Measurements from ENCODE around the gene EFCAB8.
"Not testable (repeated sequence)": the region's sequence is repeated elsewhere in the genome, so short reads cannot be mapped to it uniquely, and the experiment has no call there.

The EFCAB8 gene

DNA sequence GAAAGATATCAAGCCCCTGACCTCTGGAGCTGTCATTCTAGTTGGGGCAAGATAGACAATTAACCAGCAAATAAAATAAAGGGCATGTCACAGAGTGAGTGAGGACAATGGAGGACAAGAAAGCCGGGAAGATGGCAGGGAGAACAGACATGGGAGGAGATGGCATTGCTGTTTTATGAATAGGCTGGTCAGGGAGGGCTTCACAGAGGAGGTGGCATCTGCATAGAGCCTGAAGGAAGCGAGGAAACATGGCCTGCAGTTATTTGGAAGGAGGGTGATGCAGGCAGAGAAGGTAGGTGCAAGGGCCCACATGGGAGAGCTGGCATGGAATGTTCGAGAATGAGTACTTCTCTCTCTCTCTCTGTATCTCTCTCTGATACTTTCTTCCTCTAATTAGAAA, 63.7 kb downstream of the EFCAB8 start:
- Histone ChIP-seq H3K9me3 (ENCODE audit: control insufficient read depth, low read length) (no peaks in the 10 kb centered on the region), H3K9ac (ENCODE audit: low read length) (no peak overlapping the region), H3K4me3 (ENCODE audit: low read length) (no peak overlapping the region), H3K27me3 (ENCODE audit: control insufficient read depth, insufficient read depth, low read length) (no peaks in the 10 kb centered on the region), H3K4me1 (ENCODE audit: control insufficient read depth, insufficient read depth, low read length) (no peaks in the 10 kb centered on the region), H3K36me3 (ENCODE audit: control insufficient read depth, insufficient read depth, low read length) (no peaks in the 10 kb centered on the region)

DNA sequence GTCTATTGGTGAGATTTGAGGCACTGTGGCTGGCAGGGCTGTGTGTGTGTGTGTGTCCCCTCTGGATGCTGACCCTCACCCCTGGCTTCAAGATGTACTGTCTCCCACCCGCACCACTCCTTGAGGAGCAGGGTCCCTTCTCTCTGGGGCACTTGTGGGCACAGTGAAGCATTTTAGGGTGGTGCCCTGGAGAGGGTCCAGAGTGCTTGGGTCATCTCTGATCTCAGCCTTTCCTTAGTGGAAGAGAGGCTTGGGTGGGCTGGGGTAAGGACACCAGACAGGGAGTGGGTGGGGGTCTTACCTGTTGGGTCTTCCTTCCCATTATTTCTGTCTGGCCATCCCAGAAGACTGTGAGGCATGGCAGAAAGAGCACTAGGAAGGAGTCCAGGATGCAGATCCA, 66.1 kb downstream of the EFCAB8 start:
- no peak overlapping the region for H3K4me3 ChIP-seq (ENCODE audit: low read length)
- no peaks in the 10 kb centered on the region for H3K4me1 ChIP-seq (ENCODE audit: control insufficient read depth, insufficient read depth, low read length)
- no peaks in the 10 kb centered on the region for H3K9me3 ChIP-seq (ENCODE audit: control insufficient read depth, low read length)
- H3K27me3 ChIP-seq (ENCODE audit: control insufficient read depth, insufficient read depth, low read length), result no peaks in the 10 kb centered on the region
- H3K9ac ChIP-seq (ENCODE audit: low read length), result no peak overlapping the region
- H3K36me3 ChIP-seq (ENCODE audit: control insufficient read depth, insufficient read depth, low read length), result no peaks in the 10 kb centered on the region

DNA sequence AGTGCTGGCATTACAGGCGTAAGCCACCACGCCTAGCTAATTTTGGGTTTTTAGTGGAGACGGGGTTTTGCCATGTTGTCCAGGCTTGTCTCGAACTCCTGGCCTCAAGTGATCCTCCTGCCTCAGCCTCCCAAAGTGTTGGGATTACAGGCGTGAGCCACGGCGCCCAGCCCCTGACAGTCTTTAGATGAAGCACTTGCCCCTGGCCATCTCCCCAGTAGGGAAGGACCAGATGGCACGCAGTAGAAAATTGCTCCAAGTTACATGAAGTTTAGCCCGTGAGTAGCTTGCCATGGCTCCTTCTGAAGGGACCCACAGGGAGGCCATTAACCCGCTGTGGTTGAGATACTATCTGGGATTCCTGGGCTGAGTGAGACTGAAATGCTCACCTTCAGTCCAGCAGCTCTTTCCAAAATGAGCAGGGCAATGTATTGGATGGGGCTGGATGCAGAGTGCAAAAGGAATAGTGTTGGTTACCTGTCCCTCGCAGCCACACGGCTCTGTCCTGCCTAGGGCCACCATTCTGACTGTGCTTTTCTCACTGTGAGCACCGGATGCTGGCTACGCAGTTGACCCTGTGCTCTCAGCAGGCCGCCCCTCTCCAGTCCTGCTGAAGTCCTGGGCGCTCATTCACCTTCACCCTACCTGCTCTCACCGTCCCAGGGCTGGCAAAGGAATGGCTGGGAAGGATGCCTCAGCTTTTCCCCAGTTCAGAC, 66.9 kb downstream of the EFCAB8 start:
- no peak overlapping the region for H3K4me3 ChIP-seq (ENCODE audit: low read length)
- H3K9ac ChIP-seq (ENCODE audit: low read length), result no peak overlapping the region
- H3K4me1 ChIP-seq (ENCODE audit: control insufficient read depth, insufficient read depth, low read length), result no peaks in the 10 kb centered on the region
- no peaks in the 10 kb centered on the region for H3K36me3 ChIP-seq (ENCODE audit: control insufficient read depth, insufficient read depth, low read length)
- H3K27me3 ChIP-seq (ENCODE audit: control insufficient read depth, insufficient read depth, low read length), result no peaks in the 10 kb centered on the region
- H3K9me3 ChIP-seq (ENCODE audit: control insufficient read depth, low read length), result no peaks in the 10 kb centered on the region

DNA sequence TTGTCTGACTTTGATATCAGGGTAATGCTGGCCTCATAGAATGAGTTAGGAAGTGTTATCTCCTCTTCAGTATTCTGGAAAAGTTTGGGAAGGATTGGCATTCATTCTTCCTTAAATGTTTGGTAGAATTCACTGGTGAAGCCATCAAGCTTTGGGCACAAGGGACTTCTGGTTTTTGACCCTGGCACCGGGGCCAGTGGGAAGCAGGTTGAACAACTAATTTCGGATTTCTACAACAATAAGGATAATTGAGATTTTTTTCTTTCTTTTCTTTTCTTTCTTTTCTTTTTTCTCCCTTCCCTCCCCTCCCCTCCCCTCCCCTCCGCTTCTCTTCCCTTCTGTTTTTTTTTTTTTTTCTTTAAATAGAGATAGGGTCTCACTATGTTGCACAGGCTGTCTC, 70.4 kb downstream of the EFCAB8 start:
- H3K4me1 ChIP-seq (ENCODE audit: control insufficient read depth, insufficient read depth, low read length), result no peaks in the 10 kb centered on the region
- no peaks in the 10 kb centered on the region for H3K9me3 ChIP-seq (ENCODE audit: control insufficient read depth, low read length)
- no peaks in the 10 kb centered on the region for H3K36me3 ChIP-seq (ENCODE audit: control insufficient read depth, insufficient read depth, low read length)
- no peak overlapping the region for H3K4me3 ChIP-seq (ENCODE audit: low read length)
- H3K27me3 ChIP-seq (ENCODE audit: control insufficient read depth, insufficient read depth, low read length), result no peaks in the 10 kb centered on the region
- H3K9ac ChIP-seq (ENCODE audit: low read length), result no peak overlapping the region

DNA sequence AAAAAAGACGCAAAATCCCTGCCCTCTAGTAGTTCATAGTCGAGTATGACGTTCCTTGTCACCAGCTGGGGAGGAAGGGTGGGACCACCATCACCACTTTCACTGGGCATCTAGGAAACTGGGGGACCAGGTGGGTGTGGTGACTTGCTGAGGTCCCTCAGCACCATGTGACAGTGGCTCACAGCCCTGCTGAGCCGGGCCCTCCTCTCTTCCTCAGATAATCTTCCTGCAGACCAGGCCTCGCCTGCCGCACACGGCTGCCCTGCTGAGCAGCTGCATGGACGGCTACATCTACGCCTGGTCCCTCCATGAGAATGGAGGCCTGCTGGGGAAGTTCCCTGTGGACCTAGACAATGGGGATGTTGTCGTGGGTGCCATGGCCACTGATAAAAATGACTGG, 71.5 kb downstream of the EFCAB8 start:
- H3K27me3 ChIP-seq (ENCODE audit: control insufficient read depth, insufficient read depth, low read length), result no peaks in the 10 kb centered on the region
- H3K36me3 ChIP-seq (ENCODE audit: control insufficient read depth, insufficient read depth, low read length), result no peaks in the 10 kb centered on the region
- H3K9ac ChIP-seq (ENCODE audit: low read length), result no peak overlapping the region
- H3K9me3 ChIP-seq (ENCODE audit: control insufficient read depth, low read length), result no peaks in the 10 kb centered on the region
- H3K4me3 ChIP-seq (ENCODE audit: low read length), result no peak overlapping the region
- H3K4me1 ChIP-seq (ENCODE audit: control insufficient read depth, insufficient read depth, low read length), result no peaks in the 10 kb centered on the region

DNA sequence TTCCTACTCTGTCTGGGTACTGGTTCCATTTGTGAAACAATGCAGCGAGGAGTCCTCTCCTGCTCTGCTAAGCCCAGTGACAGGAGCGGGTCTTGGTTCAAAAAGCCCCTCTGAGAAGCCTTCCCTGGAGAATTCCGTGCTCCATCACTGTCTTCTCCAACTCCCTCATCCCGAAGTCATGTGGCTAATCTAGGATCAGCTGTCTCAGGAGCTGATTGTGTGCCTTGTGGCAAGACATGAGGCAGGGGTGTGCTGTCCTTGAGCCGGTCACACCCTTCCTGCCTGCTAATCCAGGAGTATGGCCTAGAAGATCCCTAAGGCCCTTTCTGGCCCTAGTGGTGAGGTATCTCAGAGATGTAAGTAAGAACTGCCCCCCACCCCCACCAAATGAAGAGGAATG, 72.0 kb downstream of the EFCAB8 start:
- Histone ChIP-seq H3K9ac (ENCODE audit: low read length) (no peak overlapping the region), H3K27me3 (ENCODE audit: control insufficient read depth, insufficient read depth, low read length) (no peaks in the 10 kb centered on the region), H3K4me3 (ENCODE audit: low read length) (no peak overlapping the region), H3K36me3 (ENCODE audit: control insufficient read depth, insufficient read depth, low read length) (no peaks in the 10 kb centered on the region), H3K4me1 (ENCODE audit: control insufficient read depth, insufficient read depth, low read length) (no peaks in the 10 kb centered on the region), H3K9me3 (ENCODE audit: control insufficient read depth, low read length) (no peaks in the 10 kb centered on the region)

DNA sequence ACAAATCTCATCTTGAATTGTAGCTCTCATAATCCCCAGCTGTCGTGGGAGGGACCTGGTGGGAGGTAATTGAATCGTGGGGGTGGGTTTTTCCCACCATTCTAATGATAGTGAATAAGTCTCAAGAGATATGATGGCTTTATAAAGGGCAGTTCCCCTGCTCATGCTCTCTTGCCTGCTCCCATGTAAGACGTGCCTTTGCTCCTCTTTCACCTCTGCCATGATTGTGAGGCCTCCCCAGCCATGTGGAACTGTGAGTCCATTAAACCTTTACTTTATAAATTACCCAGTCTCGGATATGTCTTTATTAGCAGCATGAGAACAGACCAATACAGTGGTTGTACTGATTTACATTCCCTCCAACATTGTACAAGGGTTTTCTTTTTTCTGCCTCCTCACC, 75.9 kb downstream of the EFCAB8 start:
- H3K36me3 ChIP-seq (ENCODE audit: control insufficient read depth, insufficient read depth, low read length), result no peaks in the 10 kb centered on the region
- H3K9me3 ChIP-seq (ENCODE audit: control insufficient read depth, low read length), result no peaks in the 10 kb centered on the region
- H3K27me3 ChIP-seq (ENCODE audit: control insufficient read depth, insufficient read depth, low read length), result no peaks in the 10 kb centered on the region
- no peak overlapping the region for H3K9ac ChIP-seq (ENCODE audit: low read length)
- H3K4me3 ChIP-seq (ENCODE audit: low read length), result no peak overlapping the region
- H3K4me1 ChIP-seq (ENCODE audit: control insufficient read depth, insufficient read depth, low read length), result no peaks in the 10 kb centered on the region

DNA sequence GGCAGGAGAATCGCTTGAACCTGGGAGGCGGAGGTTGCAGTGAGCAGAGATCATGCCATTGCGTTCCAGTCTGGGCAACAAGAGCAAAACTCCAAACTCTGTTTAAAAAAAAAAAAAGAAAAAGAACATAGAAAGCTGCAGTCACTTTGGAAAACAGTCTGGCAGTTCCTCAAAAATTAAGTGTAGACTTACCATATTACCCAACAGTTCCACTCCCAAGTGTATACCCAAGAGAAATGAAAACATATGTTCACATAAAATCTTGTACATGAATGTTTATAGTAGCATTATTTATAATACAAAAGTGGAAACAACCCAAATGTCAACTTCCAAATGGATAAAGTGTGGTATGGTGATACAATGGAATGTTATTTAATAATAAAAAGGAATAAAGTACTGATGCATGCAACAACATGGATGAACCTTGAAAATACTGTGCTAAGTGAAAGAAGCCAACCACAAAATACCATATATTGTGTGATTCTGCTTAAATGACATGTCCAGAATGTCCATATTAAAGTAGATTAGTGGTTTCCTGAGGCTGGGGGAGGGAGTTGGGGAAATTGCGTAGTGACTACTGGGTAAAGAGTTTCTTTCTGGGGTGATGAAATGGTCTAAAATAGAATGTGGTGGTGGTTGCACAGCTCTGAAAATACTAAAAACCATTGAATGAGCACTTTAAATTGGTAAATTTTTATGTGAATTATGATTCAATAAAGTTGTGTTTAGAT, 82.6 kb downstream of the EFCAB8 start:
- no peak overlapping the region for H3K4me3 ChIP-seq (ENCODE audit: low read length)
- H3K9me3 ChIP-seq (ENCODE audit: control insufficient read depth, low read length), result no peaks in the 10 kb centered on the region
- no peak overlapping the region for H3K9ac ChIP-seq (ENCODE audit: low read length)
- no peaks in the 10 kb centered on the region for H3K4me1 ChIP-seq (ENCODE audit: control insufficient read depth, insufficient read depth, low read length)
- no peaks in the 10 kb centered on the region for H3K36me3 ChIP-seq (ENCODE audit: control insufficient read depth, insufficient read depth, low read length)
- no peaks in the 10 kb centered on the region for H3K27me3 ChIP-seq (ENCODE audit: control insufficient read depth, insufficient read depth, low read length)

DNA sequence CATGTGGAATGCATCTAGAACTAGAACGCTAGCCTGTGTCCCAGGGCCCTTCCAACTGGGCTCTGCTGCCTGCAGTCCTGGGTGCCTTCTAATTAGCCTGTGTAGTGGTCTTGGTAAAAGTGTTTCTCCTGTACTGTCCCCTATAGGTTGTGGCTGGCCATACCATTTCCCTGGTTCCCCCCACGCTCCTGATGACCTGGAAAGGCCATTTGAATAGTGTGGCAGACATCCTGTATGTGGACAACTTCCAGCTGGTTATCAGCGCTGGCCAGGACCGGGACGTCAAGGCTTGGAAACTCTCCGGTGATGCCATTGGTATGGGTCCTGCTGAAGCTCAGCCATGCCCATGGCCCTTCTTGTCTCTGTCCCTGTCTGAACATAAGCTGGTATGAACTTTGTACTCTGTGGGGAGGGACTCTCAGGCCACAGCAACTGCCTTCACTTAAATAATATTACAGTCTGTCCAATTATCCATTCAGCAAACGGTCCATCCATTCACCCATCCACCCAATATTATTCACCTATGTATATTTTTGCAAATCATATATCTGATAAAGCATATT, 84.8 kb downstream of the EFCAB8 start:
- Histone ChIP-seq H3K9me3 (ENCODE audit: control insufficient read depth, low read length) (no peaks in the 10 kb centered on the region), H3K4me3 (ENCODE audit: low read length) (no peak overlapping the region), H3K36me3 (ENCODE audit: control insufficient read depth, insufficient read depth, low read length) (no peaks in the 10 kb centered on the region), H3K27me3 (ENCODE audit: control insufficient read depth, insufficient read depth, low read length) (no peaks in the 10 kb centered on the region), H3K4me1 (ENCODE audit: control insufficient read depth, insufficient read depth, low read length) (no peaks in the 10 kb centered on the region), H3K9ac (ENCODE audit: low read length) (no peak overlapping the region)

DNA sequence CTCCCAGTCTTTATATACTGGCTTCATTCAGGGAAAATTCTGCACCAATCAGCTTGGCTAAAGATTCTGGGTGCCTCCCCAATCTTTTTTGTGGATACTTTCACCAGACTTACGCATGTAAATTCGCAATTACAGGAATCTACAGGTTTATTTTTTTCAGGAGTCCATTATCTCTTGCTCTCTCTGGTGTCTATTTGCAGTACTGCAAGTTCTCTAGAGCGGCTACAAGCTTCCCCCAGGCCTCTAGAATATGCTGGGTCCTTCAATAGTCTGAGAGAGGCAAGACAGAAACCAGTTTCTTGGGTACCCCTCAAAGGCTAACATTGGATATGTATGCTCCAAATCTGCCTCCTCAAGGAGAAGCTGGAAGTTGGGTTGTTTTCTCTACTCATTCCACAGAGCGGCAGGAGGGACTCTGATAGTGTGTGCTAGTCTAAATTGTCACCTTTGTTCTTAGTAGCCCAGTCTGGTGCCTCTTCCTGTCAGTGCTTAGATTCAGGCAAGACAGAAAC, 87.0 kb downstream of the EFCAB8 start:
- no peaks in the 10 kb centered on the region for H3K27me3 ChIP-seq (ENCODE audit: control insufficient read depth, insufficient read depth, low read length)
- H3K4me1 ChIP-seq (ENCODE audit: control insufficient read depth, insufficient read depth, low read length), result no peaks in the 10 kb centered on the region
- H3K36me3 ChIP-seq (ENCODE audit: control insufficient read depth, insufficient read depth, low read length), result no peaks in the 10 kb centered on the region
- H3K4me3 ChIP-seq (ENCODE audit: low read length), result no peak overlapping the region
- no peak overlapping the region for H3K9ac ChIP-seq (ENCODE audit: low read length)
- no peaks in the 10 kb centered on the region for H3K9me3 ChIP-seq (ENCODE audit: control insufficient read depth, low read length)

DNA sequence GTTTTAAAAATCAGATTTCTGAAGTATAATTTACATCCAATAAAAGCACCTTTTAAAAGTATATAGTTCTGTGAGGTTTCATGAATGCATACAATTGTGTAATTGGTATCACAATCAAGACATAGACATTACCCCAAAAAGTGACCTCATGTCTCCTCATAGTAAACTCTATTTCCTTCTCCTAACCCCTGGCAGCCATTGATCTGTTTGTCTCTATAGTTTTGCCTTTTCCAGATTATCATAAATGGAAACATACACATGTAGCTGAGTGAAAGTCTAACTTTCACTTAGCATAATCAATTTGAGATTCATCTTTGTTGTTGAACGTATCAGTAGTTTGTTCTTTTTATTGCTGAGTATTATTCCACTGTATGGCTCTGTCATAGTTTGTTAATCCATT, 87.9 kb downstream of the EFCAB8 start:
- no peaks in the 10 kb centered on the region for H3K27me3 ChIP-seq (ENCODE audit: control insufficient read depth, insufficient read depth, low read length)
- no peaks in the 10 kb centered on the region for H3K4me1 ChIP-seq (ENCODE audit: control insufficient read depth, insufficient read depth, low read length)
- H3K36me3 ChIP-seq (ENCODE audit: control insufficient read depth, insufficient read depth, low read length), result no peaks in the 10 kb centered on the region
- H3K4me3 ChIP-seq (ENCODE audit: low read length), result no peak overlapping the region
- no peak overlapping the region for H3K9ac ChIP-seq (ENCODE audit: low read length)
- H3K9me3 ChIP-seq (ENCODE audit: control insufficient read depth, low read length), result no peaks in the 10 kb centered on the region

DNA sequence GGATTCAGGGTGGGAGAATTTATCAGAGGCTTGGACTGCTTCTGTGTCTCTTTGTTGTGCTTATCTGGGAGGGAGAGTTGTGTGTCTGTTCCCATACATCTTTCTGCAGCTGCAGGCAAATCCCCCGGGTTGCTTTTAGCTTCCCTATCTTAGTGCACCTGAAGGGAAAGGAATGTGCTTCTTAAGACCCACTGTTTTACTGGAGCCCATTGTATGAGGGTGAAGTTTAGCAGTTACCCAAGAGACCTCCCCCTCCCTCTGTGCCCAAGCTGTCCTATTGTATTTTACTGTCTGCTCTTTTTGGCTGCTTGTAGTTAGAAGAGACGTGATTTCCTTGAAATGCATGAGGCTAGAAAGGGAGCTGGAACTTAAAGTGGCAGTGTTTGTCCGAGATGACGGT, 91.8 kb downstream of the EFCAB8 start:
- H3K27me3 ChIP-seq (ENCODE audit: control insufficient read depth, insufficient read depth, low read length); H3K9me3 ChIP-seq (ENCODE audit: control insufficient read depth, low read length); H3K36me3 ChIP-seq (ENCODE audit: control insufficient read depth, insufficient read depth, low read length); H3K4me3 ChIP-seq (ENCODE audit: low read length); H3K4me1 ChIP-seq (ENCODE audit: control insufficient read depth, insufficient read depth, low read length); H3K9ac ChIP-seq (ENCODE audit: low read length): not testable (repeated sequence)
